HEK293 (cell line): ENCODE data around the gene LGI4.

Experiments
- CTCF ChIA-PET: fragments of 350-600 bp; formaldehyde crosslinking; extraction: SDS; loops from one replicate; lab custom pipeline; 2021; ENCODE audit warnings: antibody characterized with exemption; lab: Yijun Ruan, JAX
- POLR2A ChIA-PET: fragments of 300-600 bp; formaldehyde crosslinking; extraction: SDS; loops from one replicate; lab custom pipeline; 2020; ENCODE audit warnings: antibody characterized with exemption, inconsistent platforms; lab: Yijun Ruan, JAX
- H3K27ac ChIP-seq: fragments of 200-500 bp; sonication (Bioruptor generic); 2 replicates; pipeline ENCODE4 v1.5.1; 2014; ENCODE audit warnings: low read depth, low read length, control low read depth, inconsistent platforms; ENCODE audit errors: extremely low read depth
- H3K36me3 ChIP-seq, 2 experiments: fragments of 200-500 bp in 1 of 2; sonication (Bioruptor generic) in 1 of 2; 1 replicate in 1 of 2; 2 replicates in 1 of 2; pipeline ENCODE4 v1.5.1; 2014 to 2017; ENCODE audit warnings: inconsistent platforms in 2 of 2, low read length in 2 of 2; ENCODE audit not compliant: control insufficient read depth in 2 of 2, insufficient read depth in 1 of 2
- H3K4me1 ChIP-seq: fragments of 200-500 bp; sonication (Bioruptor generic); 2 replicates; pipeline ENCODE4 v1.5.1; 2014; ENCODE audit warnings: mild to moderate bottlenecking, low read length, inconsistent platforms; ENCODE audit not compliant: control insufficient read depth, insufficient read depth
- H3K4me3 ChIP-seq: 2 replicates; pipeline ENCODE4 v1.5.1; 2011; ENCODE audit warnings: low read depth, mild to moderate bottlenecking, control low read depth, low read length, moderate library complexity
- H3K9me3 ChIP-seq: fragments of 200-500 bp; sonication (Bioruptor generic); 2 replicates; pipeline ENCODE4 v1.5.1; 2014; ENCODE audit warnings: low read depth, low read length, inconsistent platforms; ENCODE audit not compliant: control insufficient read depth, insufficient read depth
- GFI1B ChIP-seq: fragments of 450-650 bp; formaldehyde crosslinking; IDR thresholded peaks from 2 replicates; pipeline ENCODE4 v1.5.1; 2016; ENCODE audit warnings: missing biosample characterization, missing genetic modification characterization
- GLI2 ChIP-seq: fragments of 450-650 bp; formaldehyde crosslinking; IDR thresholded peaks from 2 replicates; pipeline ENCODE4; 2017; ENCODE audit warnings: missing biosample characterization, missing genetic modification characterization, low read depth, borderline replicate concordance
- GLIS1 ChIP-seq: fragments of 450-650 bp; formaldehyde crosslinking; IDR thresholded peaks from 2 replicates; pipeline ENCODE4 v1.5.1; 2016; ENCODE audit warnings: missing biosample characterization, missing genetic modification characterization
- HOXD13 ChIP-seq: sonication (generic); formaldehyde crosslinking; IDR thresholded peaks from 2 replicates; pipeline ENCODE4 v1.8.0; 2022; ENCODE audit warnings: missing genetic modification reagents, borderline replicate concordance
- IKZF3 ChIP-seq: fragments of 450-650 bp; IDR thresholded peaks from 2 replicates; pipeline ENCODE4 v1.5.0; 2018; ENCODE audit warnings: missing biosample characterization, mild to moderate bottlenecking, missing genetic modification characterization, moderate library complexity
- MYNN ChIP-seq: fragments of 450-650 bp; formaldehyde crosslinking; IDR thresholded peaks from 2 replicates; pipeline ENCODE4 v1.5.1; 2016; ENCODE audit warnings: missing biosample characterization, missing genetic modification characterization, borderline replicate concordance
- MZF1 ChIP-seq: fragments of 450-650 bp; formaldehyde crosslinking; IDR thresholded peaks from 2 replicates; pipeline ENCODE4 v1.5.1; 2017; ENCODE audit warnings: missing biosample characterization, missing genetic modification characterization, borderline replicate concordance
- YY1 ChIP-seq: fragments of 450-650 bp; formaldehyde crosslinking; IDR thresholded peaks from 2 replicates; pipeline ENCODE4 v1.5.1; 2018; ENCODE audit warnings: missing biosample characterization, missing genetic modification characterization
- ZBTB17 ChIP-seq: fragments of 450-650 bp; formaldehyde crosslinking; IDR thresholded peaks from 2 replicates; pipeline ENCODE4 v1.5.1; 2016; ENCODE audit warnings: missing biosample characterization, missing genetic modification characterization
- ZBTB21 ChIP-seq: fragments of 450-650 bp; formaldehyde crosslinking; IDR thresholded peaks from 2 replicates; pipeline ENCODE4 v1.5.1; 2017; ENCODE audit warnings: missing biosample characterization, missing genetic modification characterization
- ZEB2 ChIP-seq: fragments of 450-650 bp; formaldehyde crosslinking; IDR thresholded peaks from 2 replicates; pipeline ENCODE4 v1.5.1; 2016; ENCODE audit warnings: missing biosample characterization, missing genetic modification characterization
- ZFHX2 ChIP-seq: fragments of 450-650 bp; formaldehyde crosslinking; conservative IDR thresholded peaks from 2 replicates; pipeline ENCODE4 v1.5.1; 2016; ENCODE audit warnings: missing biosample characterization, missing genetic modification characterization
- ZNF133 ChIP-seq: fragments of 450-650 bp; formaldehyde crosslinking; IDR thresholded peaks from 2 replicates; pipeline ENCODE4 v1.5.1; 2016; ENCODE audit warnings: missing biosample characterization, missing genetic modification characterization
- ZNF138 ChIP-seq: fragments of 450-650 bp; formaldehyde crosslinking; IDR thresholded peaks from 2 replicates; pipeline ENCODE4 v1.5.1; 2016; ENCODE audit warnings: missing biosample characterization, missing genetic modification characterization, borderline replicate concordance
- ZNF169 ChIP-seq: fragments of 450-650 bp; formaldehyde crosslinking; IDR thresholded peaks from 2 replicates; pipeline ENCODE4 v1.5.1; 2016; ENCODE audit warnings: missing biosample characterization, missing genetic modification characterization
- ZNF341 ChIP-seq: fragments of 450-650 bp; formaldehyde crosslinking; IDR thresholded peaks from 2 replicates; pipeline ENCODE4; 2016; ENCODE audit warnings: low read depth, missing biosample characterization, missing genetic modification characterization
- ZNF350 ChIP-seq: fragments of 450-650 bp; formaldehyde crosslinking; IDR thresholded peaks from 2 replicates; pipeline ENCODE4 v1.5.0; 2017; ENCODE audit warnings: missing biosample characterization, mild to moderate bottlenecking, missing genetic modification characterization
- ZNF416 ChIP-seq: fragments of 450-650 bp; formaldehyde crosslinking; IDR thresholded peaks from 2 replicates; pipeline ENCODE4 v1.5.1; 2016; ENCODE audit warnings: missing biosample characterization, missing genetic modification characterization
- ZNF501 ChIP-seq: fragments of 450-650 bp; formaldehyde crosslinking; IDR thresholded peaks from 2 replicates; pipeline ENCODE4 v1.5.1; 2016; ENCODE audit warnings: missing biosample characterization, missing genetic modification characterization
- ZNF510 ChIP-seq: fragments of 450-650 bp; formaldehyde crosslinking; IDR thresholded peaks from 2 replicates; pipeline ENCODE4 v1.5.1; 2018; ENCODE audit warnings: mild to moderate bottlenecking, missing genetic modification characterization, missing biosample characterization; ENCODE audit not compliant: insufficient replicate concordance
- ZNF530 ChIP-seq: fragments of 450-650 bp; formaldehyde crosslinking; IDR thresholded peaks from 2 replicates; pipeline ENCODE4 v1.5.1; 2016; ENCODE audit warnings: low read depth, missing biosample characterization, missing genetic modification characterization
- ZNF747 ChIP-seq: fragments of 450-650 bp; formaldehyde crosslinking; IDR thresholded peaks from 2 replicates; pipeline ENCODE4 v1.5.1; 2016; ENCODE audit warnings: missing biosample characterization, missing genetic modification characterization
- ZNF791 ChIP-seq: fragments of 450-650 bp; formaldehyde crosslinking; IDR thresholded peaks from 2 replicates; pipeline ENCODE4 v1.5.1; 2016; ENCODE audit warnings: missing biosample characterization, missing genetic modification characterization
- TF ChIP-seq, protein P1 (sequence below): fragments of 450-650 bp; formaldehyde crosslinking; IDR thresholded peaks from 2 replicates; pipeline ENCODE4 v1.5.1; 2016; ENCODE audit warnings: missing biosample characterization, missing genetic modification characterization
- TF ChIP-seq, protein P2 (sequence below): fragments of 450-650 bp; formaldehyde crosslinking; IDR thresholded peaks from 2 replicates; pipeline ENCODE4 v1.5.1; 2017; ENCODE audit warnings: missing biosample characterization, missing genetic modification characterization
- TF ChIP-seq, protein P3 (sequence below): fragments of 450-650 bp; formaldehyde crosslinking; IDR thresholded peaks from 2 replicates; pipeline ENCODE4 v1.5.1; 2016; ENCODE audit warnings: missing biosample characterization, missing genetic modification characterization
- TF ChIP-seq, protein P4 (sequence below): fragments of 450-650 bp; formaldehyde crosslinking; IDR thresholded peaks from 2 replicates; pipeline ENCODE4 v1.5.1; 2016; ENCODE audit warnings: missing biosample characterization, missing genetic modification characterization

LGI4 gene

DNA sequence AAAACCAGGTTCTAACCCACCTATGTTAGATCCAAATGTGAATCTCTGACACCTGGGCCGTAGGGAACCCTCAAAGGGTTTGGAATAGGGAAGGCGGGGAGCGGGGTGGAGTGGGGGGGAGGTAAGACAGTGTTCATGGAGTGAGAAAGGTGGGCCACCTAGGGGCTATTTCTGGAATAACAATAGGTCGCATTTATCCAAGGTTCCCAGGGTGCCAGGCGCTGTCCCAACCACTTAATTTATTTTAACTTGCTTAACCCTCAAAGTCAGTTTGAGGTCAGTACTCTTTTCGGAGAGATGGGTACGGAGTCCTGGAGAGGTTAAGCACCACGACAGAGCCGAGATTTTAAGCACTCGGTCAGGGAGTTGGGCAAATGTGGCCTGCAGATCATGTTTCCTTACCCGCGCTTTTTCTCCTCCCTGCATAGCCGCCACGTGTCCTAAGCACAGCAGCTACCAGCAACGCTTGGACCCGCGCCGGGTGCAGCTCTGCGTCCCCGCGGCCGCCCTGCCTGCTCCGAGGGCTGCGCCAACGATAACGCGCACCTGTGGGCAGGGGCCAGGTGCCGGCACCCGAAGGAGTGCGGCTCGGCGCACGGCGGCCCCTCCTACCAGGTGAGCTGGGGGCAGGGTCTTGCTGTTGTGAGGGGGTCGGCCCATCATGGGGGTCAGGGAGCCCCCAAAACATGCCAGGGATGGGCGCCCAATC is 44.2 kb downstream of the LGI4 start (continued):
- TF ChIP-seq ZNF510 (tag by site-specific recombination) (no peak), ZNF138 (0 out of 2 replicates have a peak, but pooled peaks have one; percentile 11), ZNF501 (tag by site-specific recombination) (0 out of 2 replicates have a peak, but pooled peaks have one; percentile 50), GLI2 (tag by site-specific recombination) (no peak), ZBTB21 (tag by site-specific recombination) (peak; percentile 23; the same call in 1 of the 2 replicates), ZBTB17 (peak; percentile 51), YY1 (tag by site-specific recombination) (no peak), ZNF169 (tag by site-specific recombination) (peak; percentile 49; the same call in 1 of the 2 replicates), MZF1 (0 out of 2 replicates have a peak, but pooled peaks have one; percentile 21), ZNF341 (tag by site-specific recombination) (peak; percentile 76), ZFHX2 (tag by site-specific recombination) (0 out of 2 replicates have a peak, but pooled peaks have one; percentile 12), ZEB2 (0 out of 2 replicates have a peak, but pooled peaks have one; percentile 49), IKZF3 (tag by site-specific recombination) (0 out of 2 replicates have a peak, but pooled peaks have one; percentile 34), ZNF350 (tag by site-specific recombination) (no peak), HOXD13 (no peak), ZNF530 (tag by site-specific recombination) (no peak), ZNF747 (no peak), GLIS1 (tag by site-specific recombination) (peak; percentile 5; the same call in 1 of the 2 replicates)
- TF ChIP-seq, protein P1, sequence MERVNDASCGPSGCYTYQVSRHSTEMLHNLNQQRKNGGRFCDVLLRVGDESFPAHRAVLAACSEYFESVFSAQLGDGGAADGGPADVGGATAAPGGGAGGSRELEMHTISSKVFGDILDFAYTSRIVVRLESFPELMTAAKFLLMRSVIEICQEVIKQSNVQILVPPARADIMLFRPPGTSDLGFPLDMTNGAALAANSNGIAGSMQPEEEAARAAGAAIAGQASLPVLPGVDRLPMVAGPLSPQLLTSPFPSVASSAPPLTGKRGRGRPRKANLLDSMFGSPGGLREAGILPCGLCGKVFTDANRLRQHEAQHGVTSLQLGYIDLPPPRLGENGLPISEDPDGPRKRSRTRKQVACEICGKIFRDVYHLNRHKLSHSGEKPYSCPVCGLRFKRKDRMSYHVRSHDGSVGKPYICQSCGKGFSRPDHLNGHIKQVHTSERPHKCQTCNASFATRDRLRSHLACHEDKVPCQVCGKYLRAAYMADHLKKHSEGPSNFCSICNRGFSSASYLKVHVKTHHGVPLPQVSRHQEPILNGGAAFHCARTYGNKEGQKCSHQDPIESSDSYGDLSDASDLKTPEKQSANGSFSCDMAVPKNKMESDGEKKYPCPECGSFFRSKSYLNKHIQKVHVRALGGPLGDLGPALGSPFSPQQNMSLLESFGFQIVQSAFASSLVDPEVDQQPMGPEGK, result peak; percentile 74
- TF ChIP-seq, protein P2, sequence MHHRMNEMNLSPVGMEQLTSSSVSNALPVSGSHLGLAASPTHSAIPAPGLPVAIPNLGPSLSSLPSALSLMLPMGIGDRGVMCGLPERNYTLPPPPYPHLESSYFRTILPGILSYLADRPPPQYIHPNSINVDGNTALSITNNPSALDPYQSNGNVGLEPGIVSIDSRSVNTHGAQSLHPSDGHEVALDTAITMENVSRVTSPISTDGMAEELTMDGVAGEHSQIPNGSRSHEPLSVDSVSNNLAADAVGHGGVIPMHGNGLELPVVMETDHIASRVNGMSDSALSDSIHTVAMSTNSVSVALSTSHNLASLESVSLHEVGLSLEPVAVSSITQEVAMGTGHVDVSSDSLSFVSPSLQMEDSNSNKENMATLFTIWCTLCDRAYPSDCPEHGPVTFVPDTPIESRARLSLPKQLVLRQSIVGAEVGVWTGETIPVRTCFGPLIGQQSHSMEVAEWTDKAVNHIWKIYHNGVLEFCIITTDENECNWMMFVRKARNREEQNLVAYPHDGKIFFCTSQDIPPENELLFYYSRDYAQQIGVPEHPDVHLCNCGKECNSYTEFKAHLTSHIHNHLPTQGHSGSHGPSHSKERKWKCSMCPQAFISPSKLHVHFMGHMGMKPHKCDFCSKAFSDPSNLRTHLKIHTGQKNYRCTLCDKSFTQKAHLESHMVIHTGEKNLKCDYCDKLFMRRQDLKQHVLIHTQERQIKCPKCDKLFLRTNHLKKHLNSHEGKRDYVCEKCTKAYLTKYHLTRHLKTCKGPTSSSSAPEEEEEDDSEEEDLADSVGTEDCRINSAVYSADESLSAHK (tag by site-specific recombination), result no peak
- TF ChIP-seq, protein P3, sequence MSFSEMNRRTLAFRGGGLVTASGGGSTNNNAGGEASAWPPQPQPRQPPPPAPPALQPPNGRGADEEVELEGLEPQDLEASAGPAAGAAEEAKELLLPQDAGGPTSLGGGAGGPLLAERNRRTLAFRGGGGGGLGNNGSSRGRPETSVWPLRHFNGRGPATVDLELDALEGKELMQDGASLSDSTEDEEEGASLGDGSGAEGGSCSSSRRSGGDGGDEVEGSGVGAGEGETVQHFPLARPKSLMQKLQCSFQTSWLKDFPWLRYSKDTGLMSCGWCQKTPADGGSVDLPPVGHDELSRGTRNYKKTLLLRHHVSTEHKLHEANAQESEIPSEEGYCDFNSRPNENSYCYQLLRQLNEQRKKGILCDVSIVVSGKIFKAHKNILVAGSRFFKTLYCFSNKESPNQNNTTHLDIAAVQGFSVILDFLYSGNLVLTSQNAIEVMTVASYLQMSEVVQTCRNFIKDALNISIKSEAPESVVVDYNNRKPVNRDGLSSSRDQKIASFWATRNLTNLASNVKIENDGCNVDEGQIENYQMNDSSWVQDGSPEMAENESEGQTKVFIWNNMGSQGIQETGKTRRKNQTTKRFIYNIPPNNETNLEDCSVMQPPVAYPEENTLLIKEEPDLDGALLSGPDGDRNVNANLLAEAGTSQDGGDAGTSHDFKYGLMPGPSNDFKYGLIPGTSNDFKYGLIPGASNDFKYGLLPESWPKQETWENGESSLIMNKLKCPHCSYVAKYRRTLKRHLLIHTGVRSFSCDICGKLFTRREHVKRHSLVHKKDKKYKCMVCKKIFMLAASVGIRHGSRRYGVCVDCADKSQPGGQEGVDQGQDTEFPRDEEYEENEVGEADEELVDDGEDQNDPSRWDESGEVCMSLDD, result peak; percentile 10; the same call in 1 of the 2 replicates

DNA sequence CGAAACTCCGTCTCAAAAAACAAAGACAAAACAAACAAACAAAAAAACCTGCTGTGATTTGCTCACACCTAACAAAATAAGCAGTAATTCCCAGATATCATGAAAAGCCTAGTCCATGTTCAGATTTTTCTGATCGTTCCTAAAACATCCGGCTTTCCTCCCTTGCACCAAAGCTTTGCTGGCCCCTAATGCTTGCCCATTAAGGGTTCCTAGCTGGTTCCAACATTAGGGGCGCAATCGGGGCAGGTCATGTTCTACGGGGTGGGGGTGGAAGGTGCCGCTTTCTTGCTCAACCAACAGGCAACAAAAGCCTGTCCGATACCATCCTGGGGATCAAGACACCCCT is 44.7 kb downstream of the LGI4 start:
- H3K9me3 ChIP-seq, result no peaks in the 10 kb centered on the region
- no peak overlapping the region for H3K4me3 ChIP-seq
- no peaks in the 10 kb centered on the region for H3K36me3 ChIP-seq
- H3K4me1 ChIP-seq, result peaks cover 7% of the 10 kb centered on the region
- ChIA-PET CTCF (interaction anchor here (0.6 to 4.9 kb wide), 30 partner anchors 8 to 1146 kb away, joined by 3 to 87 read pairs (median 5); partner anchors contain the start of genes GRAMD1A and LGI4), POLR2A (no interaction called here)
- no peak overlapping the region for H3K27ac ChIP-seq
- no peak for TF ChIP-seq ZNF133
- TF ChIP-seq GFI1B (tag by site-specific recombination), result no peak
- no peak for TF ChIP-seq ZBTB17
- TF ChIP-seq MYNN (tag by site-specific recombination), result no peak
- 0 out of 2 replicates have a peak, but pooled peaks have one; percentile 37 for TF ChIP-seq ZNF416 (tag by site-specific recombination)
- TF ChIP-seq ZNF791 (tag by site-specific recombination), result no peak
- TF ChIP-seq, protein P4, sequence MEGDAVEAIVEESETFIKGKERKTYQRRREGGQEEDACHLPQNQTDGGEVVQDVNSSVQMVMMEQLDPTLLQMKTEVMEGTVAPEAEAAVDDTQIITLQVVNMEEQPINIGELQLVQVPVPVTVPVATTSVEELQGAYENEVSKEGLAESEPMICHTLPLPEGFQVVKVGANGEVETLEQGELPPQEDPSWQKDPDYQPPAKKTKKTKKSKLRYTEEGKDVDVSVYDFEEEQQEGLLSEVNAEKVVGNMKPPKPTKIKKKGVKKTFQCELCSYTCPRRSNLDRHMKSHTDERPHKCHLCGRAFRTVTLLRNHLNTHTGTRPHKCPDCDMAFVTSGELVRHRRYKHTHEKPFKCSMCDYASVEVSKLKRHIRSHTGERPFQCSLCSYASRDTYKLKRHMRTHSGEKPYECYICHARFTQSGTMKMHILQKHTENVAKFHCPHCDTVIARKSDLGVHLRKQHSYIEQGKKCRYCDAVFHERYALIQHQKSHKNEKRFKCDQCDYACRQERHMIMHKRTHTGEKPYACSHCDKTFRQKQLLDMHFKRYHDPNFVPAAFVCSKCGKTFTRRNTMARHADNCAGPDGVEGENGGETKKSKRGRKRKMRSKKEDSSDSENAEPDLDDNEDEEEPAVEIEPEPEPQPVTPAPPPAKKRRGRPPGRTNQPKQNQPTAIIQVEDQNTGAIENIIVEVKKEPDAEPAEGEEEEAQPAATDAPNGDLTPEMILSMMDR (tag by site-specific recombination), result no peak
